T-helper 2 cell treated with Interferon-gamma antibody and Interleukin-4, amounts not matched to agents 5 μg/mL and 100 μg/mL, for 36 hours (primary cell): ENCODE data around the gene PDP2.
"Not testable (repeated sequence)": the region's sequence is repeated elsewhere in the genome, so short reads cannot be mapped to it uniquely, and the experiment has no call there.

Source experiments
- DNase-seq: peaks from one replicate; pipeline ENCODE4 v3.0.0; 2021; ENCODE audit warnings: low spot score
- H3K27ac Mint-ChIP-seq: one replicate; pipeline ENCODE4 v1.8.0; 2021; ENCODE audit warnings: mild to moderate bottlenecking, mixed read lengths
- H3K27me3 Mint-ChIP-seq: one replicate; pipeline ENCODE4 v1.8.0; 2021; ENCODE audit warnings: low read depth, mixed read lengths
- H3K36me3 Mint-ChIP-seq: one replicate; pipeline ENCODE4 v1.8.0; 2021; ENCODE audit warnings: low read depth, mixed read lengths
- H3K4me1 Mint-ChIP-seq: one replicate; pipeline ENCODE4 v1.8.0; 2021; ENCODE audit warnings: low read depth, mixed read lengths
- H3K4me3 Mint-ChIP-seq: one replicate; pipeline ENCODE4 v1.8.0; 2022; ENCODE audit warnings: mild to moderate bottlenecking, moderate library complexity, mixed read lengths
- H3K9me3 Mint-ChIP-seq: one replicate; pipeline ENCODE4 v1.8.0; 2021; ENCODE audit warnings: mixed read lengths

Gene PDP2

GRCh38 chr16:66885491-66885890 lies 5.2 kb downstream of the PDP2 start:
- Mint-ChIP-seq H3K4me1 (peaks cover 33% of the 10 kb centered on the region), H3K27me3 (no peaks in the 10 kb centered on the region), H3K9me3 (no peaks in the 10 kb centered on the region), H3K36me3 (peaks cover 31% of the 10 kb centered on the region), H3K27ac (no peak overlapping the region), H3K4me3 (no peak overlapping the region)
- DNase-seq: no peak

- Mint-ChIP-seq H3K27me3 (no peaks in the 10 kb centered on the region), H3K4me1 (peaks cover 32% of the 10 kb centered on the region), H3K27ac (no peak overlapping the region), H3K36me3 (peaks cover 32% of the 10 kb centered on the region), H3K9me3 (no peaks in the 10 kb centered on the region), H3K4me3 (no peak overlapping the region)
- DNase-seq: no peak
These were observed 6.0 kb downstream of the PDP2 start for GRCh38 chr16:66886321-66886720.

GRCh38 chr16:66886914-66887313 lies 6.6 kb downstream of the PDP2 start:
- Mint-ChIP-seq H3K9me3 (no peaks in the 10 kb centered on the region), H3K27ac (no peak overlapping the region), H3K4me1 (peaks cover 27% of the 10 kb centered on the region), H3K36me3 (peaks cover 34% of the 10 kb centered on the region), H3K4me3 (no peak overlapping the region), H3K27me3 (no peaks in the 10 kb centered on the region)
- no peak for DNase-seq

- no peak overlapping the region for H3K27ac Mint-ChIP-seq
- peaks cover 29% of the 10 kb centered on the region for H3K4me1 Mint-ChIP-seq
- H3K27me3 Mint-ChIP-seq: no peaks in the 10 kb centered on the region
- H3K9me3 Mint-ChIP-seq: no peaks in the 10 kb centered on the region
- no peak for DNase-seq
- no peak overlapping the region for H3K4me3 Mint-ChIP-seq
- peaks cover 37% of the 10 kb centered on the region for H3K36me3 Mint-ChIP-seq
These were observed 8.6 kb downstream of the PDP2 start for GRCh38 chr16:66888647-66889615.

- Mint-ChIP-seq H3K27me3 (no peaks in the 10 kb centered on the region), H3K9me3 (no peaks in the 10 kb centered on the region), H3K4me1 (peaks cover 29% of the 10 kb centered on the region), H3K27ac (no peak overlapping the region), H3K4me3 (no peak overlapping the region), H3K36me3 (peaks cover 33% of the 10 kb centered on the region)
- no peak for DNase-seq
These were observed 9.3 kb downstream of the PDP2 start for GRCh38 chr16:66889622-66890021.

- H3K4me1 Mint-ChIP-seq: peaks cover 21% of the 10 kb centered on the region
- DNase-seq: no peak
- no peaks in the 10 kb centered on the region for H3K27me3 Mint-ChIP-seq
- H3K27ac Mint-ChIP-seq: no peak overlapping the region
- no peaks in the 10 kb centered on the region for H3K9me3 Mint-ChIP-seq
- no peak overlapping the region for H3K4me3 Mint-ChIP-seq
- peaks cover 23% of the 10 kb centered on the region for H3K36me3 Mint-ChIP-seq
These were observed 10.5 kb downstream of the PDP2 start for GRCh38 chr16:66890799-66891198.

GRCh38 chr16:66891360-66891759 lies 11.0 kb downstream of the PDP2 start:
- Mint-ChIP-seq H3K27me3 (no peaks in the 10 kb centered on the region), H3K4me3 (no peak overlapping the region), H3K36me3 (peaks cover 22% of the 10 kb centered on the region), H3K4me1 (peaks cover 18% of the 10 kb centered on the region), H3K27ac (no peak overlapping the region), H3K9me3 (no peaks in the 10 kb centered on the region)
- DNase-seq: no peak

- Mint-ChIP-seq H3K27ac (no peak overlapping the region), H3K4me3 (no peak overlapping the region), H3K4me1 (peaks cover 14% of the 10 kb centered on the region), H3K27me3 (no peaks in the 10 kb centered on the region), H3K9me3 (no peaks in the 10 kb centered on the region), H3K36me3 (peaks cover 18% of the 10 kb centered on the region)
- DNase-seq: no peak
These were observed 11.5 kb downstream of the PDP2 start for GRCh38 chr16:66891797-66892196.

GRCh38 chr16:66894055-66894454 lies 13.7 kb downstream of the PDP2 start:
- H3K4me1 Mint-ChIP-seq: peaks cover 6% of the 10 kb centered on the region
- H3K27me3 Mint-ChIP-seq: no peaks in the 10 kb centered on the region
- H3K27ac Mint-ChIP-seq: no peak overlapping the region
- peaks cover 9% of the 10 kb centered on the region for H3K36me3 Mint-ChIP-seq
- H3K9me3 Mint-ChIP-seq: no peaks in the 10 kb centered on the region
- DNase-seq: no peak
- no peak overlapping the region for H3K4me3 Mint-ChIP-seq

GRCh38 chr16:66894948-66895688 lies 14.8 kb downstream of the PDP2 start:
- Mint-ChIP-seq H3K4me3 (no peak overlapping the region), H3K36me3 (peaks cover 6% of the 10 kb centered on the region), H3K27me3 (no peaks in the 10 kb centered on the region), H3K4me1 (peaks cover 6% of the 10 kb centered on the region), H3K9me3 (no peaks in the 10 kb centered on the region), H3K27ac (peak overlapping the region; percentile 7)
- peak; percentile 55 for DNase-seq

GRCh38 chr16:66895689-66895979 lies 15.3 kb downstream of the PDP2 start:
- H3K9me3 Mint-ChIP-seq: no peaks in the 10 kb centered on the region
- no peak overlapping the region for H3K4me3 Mint-ChIP-seq
- H3K36me3 Mint-ChIP-seq: peaks cover 6% of the 10 kb centered on the region
- DNase-seq: no peak
- H3K27me3 Mint-ChIP-seq: no peaks in the 10 kb centered on the region
- no peak overlapping the region for H3K27ac Mint-ChIP-seq
- peaks cover 6% of the 10 kb centered on the region for H3K4me1 Mint-ChIP-seq

GRCh38 chr16:66895999-66896398 lies 15.7 kb downstream of the PDP2 start:
- H3K9me3 Mint-ChIP-seq: no peaks in the 10 kb centered on the region
- H3K36me3 Mint-ChIP-seq: peaks cover 6% of the 10 kb centered on the region
- DNase-seq: no peak
- peaks cover 6% of the 10 kb centered on the region for H3K4me1 Mint-ChIP-seq
- no peak overlapping the region for H3K4me3 Mint-ChIP-seq
- no peak overlapping the region for H3K27ac Mint-ChIP-seq
- H3K27me3 Mint-ChIP-seq: no peaks in the 10 kb centered on the region

GRCh38 chr16:66896682-66897081 lies 16.4 kb downstream of the PDP2 start:
- not testable (repeated sequence) for H3K9me3 Mint-ChIP-seq, H3K27me3 Mint-ChIP-seq, H3K27ac Mint-ChIP-seq, H3K4me1 Mint-ChIP-seq, DNase-seq, H3K36me3 Mint-ChIP-seq, H3K4me3 Mint-ChIP-seq

- H3K27ac Mint-ChIP-seq: no peak overlapping the region
- no peaks in the 10 kb centered on the region for H3K27me3 Mint-ChIP-seq
These were observed 17.9 kb downstream of the PDP2 start for GRCh38 chr16:66898207-66898606.

More at GRCh38 chr16:66898207-66898606, 17.9 kb downstream of the PDP2 start:
- Mint-ChIP-seq H3K4me3 (no peak overlapping the region), H3K9me3 (no peaks in the 10 kb centered on the region), H3K36me3 (peaks cover under 1% of the 10 kb centered on the region), H3K4me1 (peaks cover under 1% of the 10 kb centered on the region)
- DNase-seq: no peak
